ENCODE data around the gene P3H3. TPM values are rescaled to one million over a fixed set of nuclear protein-coding genes. Genes with fewer than 3 reads are reported as not detected.

The P3H3 gene
- total RNA-seq, 1 experiment from 2014 or later, result 25.6 TPM

DNA sequence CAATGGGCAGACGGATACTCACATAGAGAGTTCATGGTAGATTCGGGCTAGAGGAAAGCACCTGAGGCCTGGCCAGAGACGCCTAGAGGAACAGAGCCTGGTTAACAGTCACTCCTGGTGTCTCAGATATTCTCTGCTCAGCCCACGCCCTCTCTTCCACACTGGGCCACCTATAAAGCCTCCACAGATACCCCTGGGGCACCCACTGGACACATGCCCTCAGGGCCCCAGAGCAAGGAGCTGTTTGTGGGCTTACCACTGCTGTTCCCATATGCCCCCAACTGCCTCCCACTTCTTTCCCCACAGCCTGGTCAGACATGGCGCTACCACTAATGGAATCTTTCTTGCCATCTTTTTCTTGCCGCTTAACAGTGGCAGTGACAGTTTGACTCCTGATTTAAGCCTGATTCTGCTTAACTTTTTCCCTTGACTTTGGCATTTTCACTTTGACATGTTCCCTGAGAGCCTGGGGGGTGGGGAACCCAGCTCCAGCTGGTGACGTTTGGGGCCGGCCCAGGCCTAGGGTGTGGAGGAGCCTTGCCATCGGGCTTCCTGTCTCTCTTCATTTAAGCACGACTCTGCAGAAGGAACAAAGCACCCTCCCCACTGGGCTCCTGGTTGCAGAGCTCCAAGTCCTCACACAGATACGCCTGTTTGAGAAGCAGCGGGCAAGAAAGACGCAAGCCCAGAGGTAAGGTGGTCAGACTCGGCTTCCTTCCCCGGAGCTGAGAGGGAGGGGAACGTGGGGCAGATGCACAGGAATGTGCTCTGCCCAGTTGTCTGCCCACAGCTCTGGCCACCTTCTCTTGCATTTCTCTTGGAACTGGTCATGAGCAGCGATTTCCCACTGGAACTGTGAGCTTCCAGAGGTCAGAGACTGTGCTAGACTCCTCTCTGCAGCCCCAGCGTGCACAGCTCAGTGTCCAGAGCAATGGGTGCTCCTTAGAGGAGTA is 39.0 kb upstream of the P3H3 start, which contains the start of gene CD4:
CD4 (plus strand) TSS at position 557 of the 953 bp plus-strand sequence. CDS start 10,611 bp downstream, outside the sequence.
- intact Hi-C loops (cut with micrococcal nuclease; ENCODE audit: unreplicated experiment), result no loop called here
- H3K36me3 ChIP-seq (ENCODE audit: control insufficient read depth, insufficient read depth, low read length), result no peaks in the 10 kb centered on the region
- no peaks in the 10 kb centered on the region for H3K9me3 ChIP-seq
- no peaks in the 10 kb centered on the region for H3K4me1 ChIP-seq
- H3K36me3 Mint-ChIP-seq (ENCODE audit: insufficient read depth, unreplicated experiment), result no peaks in the 10 kb centered on the region
- no peaks in the 10 kb centered on the region for H3K9me3 Mint-ChIP-seq (ENCODE audit: unreplicated experiment)
- no peak for DNase-seq
- ChIA-PET CTCF (interaction anchor here (1.2 kb wide), 1 partner anchor 36 kb away, joined by 4 read pairs; the partner anchor contains the start of gene MLF2), POLR2A (no interaction called here)
- H3K27ac Mint-ChIP-seq (ENCODE audit: unreplicated experiment), result no peak within 1 kb of the TSS
- no peaks in the 10 kb centered on the region for H3K27me3 Mint-ChIP-seq (ENCODE audit: insufficient read depth, unreplicated experiment)
- H3K4me3 ChIP-seq (ENCODE audit: low read depth, low read length), result no peak within 1 kb of the TSS
- TF ChIP-seq CTCF (IDR thresholded peaks at IDR 0.05; ENCODE audit: insufficient read depth in 1 of 2, low read depth in 1 of 2, low read length in 1 of 2, severe bottlenecking in 1 of 2, unreplicated experiment in 1 of 2), result no peak
- H3K27me3 ChIP-seq (replicated peaks; ENCODE audit: control insufficient read depth, insufficient read depth, low read length), result no peaks in the 10 kb centered on the region
- BruUV-seq (replicated peaks), result no TSS peak
- H3K4me1 Mint-ChIP-seq (ENCODE audit: low read depth, unreplicated experiment), result no peaks in the 10 kb centered on the region
- no peak within 1 kb of the TSS for H3K4me3 Mint-ChIP-seq (ENCODE audit: unreplicated experiment)

DNA sequence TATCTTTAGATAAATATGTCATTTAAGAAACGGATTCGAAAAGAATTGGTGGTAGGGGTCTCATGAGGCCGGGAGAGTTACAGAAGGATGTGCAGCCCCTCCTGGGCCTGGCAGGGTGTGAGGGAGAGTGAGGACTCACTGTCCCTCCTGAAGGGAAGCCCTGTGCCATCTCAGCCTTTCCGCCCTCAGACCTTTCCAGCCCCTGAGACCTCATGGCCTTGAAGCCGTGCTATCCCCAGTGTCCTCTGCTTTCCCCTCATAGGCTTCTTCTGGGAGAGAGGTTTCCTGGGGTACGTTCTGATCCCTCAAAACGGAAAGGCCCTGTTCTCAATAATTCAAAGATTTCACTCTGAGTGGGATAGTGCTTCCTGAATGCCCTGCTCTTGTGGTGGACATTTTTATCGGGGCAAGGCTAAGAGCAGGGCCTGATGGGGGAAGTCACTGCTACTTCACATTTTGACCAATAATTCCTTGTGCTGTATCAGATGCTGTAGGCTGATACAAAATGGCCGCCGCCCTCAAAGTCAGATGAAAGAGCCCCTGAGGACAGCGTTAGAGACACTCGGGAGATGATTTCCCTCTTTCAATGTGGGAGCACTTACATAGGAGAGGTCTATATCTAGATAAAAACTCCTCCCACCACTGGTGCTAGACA is 37.6 kb upstream of the P3H3 start:
- H3K4me1 Mint-ChIP-seq (ENCODE audit: low read depth, unreplicated experiment), result peaks cover 8% of the 10 kb centered on the region
- no peak for DNase-seq
- no peaks in the 10 kb centered on the region for H3K36me3 Mint-ChIP-seq (ENCODE audit: insufficient read depth, unreplicated experiment)
- no peak for TF ChIP-seq CTCF (IDR thresholded peaks at IDR 0.05; ENCODE audit: insufficient read depth in 1 of 2, low read depth in 1 of 2, low read length in 1 of 2, severe bottlenecking in 1 of 2, unreplicated experiment in 1 of 2)
- no peaks in the 10 kb centered on the region for H3K27me3 Mint-ChIP-seq (ENCODE audit: insufficient read depth, unreplicated experiment)
- ChIA-PET POLR2A (no interaction called here), CTCF (no interaction called here)
- Histone ChIP-seq H3K36me3 (ENCODE audit: control insufficient read depth, insufficient read depth, low read length) (no peaks in the 10 kb centered on the region), H3K4me1 (no peaks in the 10 kb centered on the region), H3K27me3 (replicated peaks; ENCODE audit: control insufficient read depth, insufficient read depth, low read length) (no peaks in the 10 kb centered on the region), H3K4me3 (ENCODE audit: low read depth, low read length) (no peak overlapping the region), H3K9me3 (no peaks in the 10 kb centered on the region)
- no peak overlapping the region for H3K27ac Mint-ChIP-seq (ENCODE audit: unreplicated experiment)
- H3K4me3 Mint-ChIP-seq (ENCODE audit: unreplicated experiment), result no peak overlapping the region
- intact Hi-C loops (cut with micrococcal nuclease; ENCODE audit: unreplicated experiment), result no loop called here
- peaks cover 11% of the 10 kb centered on the region for H3K9me3 Mint-ChIP-seq (ENCODE audit: unreplicated experiment)
- BruUV-seq (replicated peaks), result no TSS peak

DNA sequence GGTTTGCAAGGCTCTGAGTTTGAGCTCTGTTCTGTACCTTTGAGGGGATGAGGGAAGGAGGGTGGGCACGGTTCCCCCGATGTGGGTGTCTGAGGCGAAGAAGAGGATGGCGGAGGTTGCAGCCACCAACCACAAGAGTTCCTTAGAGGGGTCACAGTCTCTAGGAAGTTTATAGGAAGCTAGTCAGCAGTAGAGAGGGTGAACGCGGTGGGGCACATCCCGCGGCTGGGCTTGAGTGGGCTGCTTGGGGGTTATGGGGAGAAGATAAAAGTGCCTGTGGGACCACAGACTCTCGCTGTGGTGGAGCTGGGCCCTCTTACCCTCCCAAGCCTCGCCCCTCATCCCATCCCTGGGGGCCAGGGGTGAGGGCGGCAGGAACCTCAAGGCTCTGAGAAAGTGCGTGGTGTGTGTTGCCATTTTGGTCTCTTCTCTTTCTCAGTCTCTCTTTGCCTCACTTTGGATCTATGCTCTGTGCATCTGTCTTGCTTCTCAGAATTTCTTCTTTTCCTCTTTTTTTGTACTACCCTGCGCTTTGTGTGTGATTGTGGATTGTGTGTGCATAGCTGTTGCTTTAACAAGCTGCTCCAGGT is 36.2 kb upstream of the P3H3 start:
- Mint-ChIP-seq H3K4me3 (ENCODE audit: unreplicated experiment) (no peak overlapping the region), H3K36me3 (ENCODE audit: insufficient read depth, unreplicated experiment) (no peaks in the 10 kb centered on the region), H3K27ac (ENCODE audit: unreplicated experiment) (no peak overlapping the region), H3K4me1 (ENCODE audit: low read depth, unreplicated experiment) (peaks cover 14% of the 10 kb centered on the region), H3K27me3 (ENCODE audit: insufficient read depth, unreplicated experiment) (no peaks in the 10 kb centered on the region), H3K9me3 (ENCODE audit: unreplicated experiment) (peaks cover 11% of the 10 kb centered on the region)
- Histone ChIP-seq H3K9me3 (no peaks in the 10 kb centered on the region), H3K27me3 (replicated peaks; ENCODE audit: control insufficient read depth, insufficient read depth, low read length) (no peaks in the 10 kb centered on the region), H3K4me1 (no peaks in the 10 kb centered on the region), H3K4me3 (ENCODE audit: low read depth, low read length) (no peak overlapping the region), H3K36me3 (ENCODE audit: control insufficient read depth, insufficient read depth, low read length) (no peaks in the 10 kb centered on the region)
- TF ChIP-seq CTCF (IDR thresholded peaks at IDR 0.05; ENCODE audit: insufficient read depth in 1 of 2, low read depth in 1 of 2, low read length in 1 of 2, severe bottlenecking in 1 of 2, unreplicated experiment in 1 of 2), result no peak
- BruUV-seq (replicated peaks), result no TSS peak
- no peak for DNase-seq
- POLR2A ChIA-PET, result interaction anchor here (0.5 kb wide), 1 partner anchor 135 kb away, joined by 12 read pairs; no protein-coding TSS in a partner anchor
- intact Hi-C loops (cut with micrococcal nuclease; ENCODE audit: unreplicated experiment), result no loop called here
- CTCF ChIA-PET, result interaction anchor here (0.9 kb wide), 1 partner anchor 13 kb away, joined by 3 read pairs; no protein-coding TSS in a partner anchor
